HG03469 (cell line): Measurements from ENCODE around the gene STAP1.
"Not testable (repeated sequence)": the region's sequence is repeated elsewhere in the genome, so short reads cannot be mapped to it uniquely, and the experiment has no call there.

Experiments
- ATAC-seq: cut with Tn5 transposase; IDR thresholded peaks from one replicate; pipeline ENCODE4 v1.9.1; 2021; ENCODE audit warnings: mild to moderate bottlenecking, moderate library complexity, moderate number of reproducible peaks; ENCODE audit not compliant: unreplicated experiment

Gene STAP1

DNA sequence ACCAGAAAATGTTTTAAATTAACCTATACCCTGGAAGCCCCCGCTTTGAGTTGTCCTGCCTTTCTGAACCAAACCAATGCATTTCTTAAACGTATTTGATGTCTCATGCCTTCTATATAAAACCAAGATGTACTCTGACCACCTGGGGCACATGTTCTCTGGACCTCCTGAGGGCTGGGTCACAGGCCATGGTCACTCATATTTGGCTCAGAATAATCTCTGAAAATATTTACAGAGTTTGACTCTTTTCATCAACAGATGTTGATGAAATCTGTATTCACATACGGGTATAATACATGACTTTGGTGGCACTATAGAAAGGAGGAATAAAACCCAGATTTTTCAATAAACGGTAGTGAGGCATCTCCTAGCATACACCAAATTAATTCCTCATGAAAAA is 55.7 kb downstream of the STAP1 start:
- ATAC-seq: no peak

DNA sequence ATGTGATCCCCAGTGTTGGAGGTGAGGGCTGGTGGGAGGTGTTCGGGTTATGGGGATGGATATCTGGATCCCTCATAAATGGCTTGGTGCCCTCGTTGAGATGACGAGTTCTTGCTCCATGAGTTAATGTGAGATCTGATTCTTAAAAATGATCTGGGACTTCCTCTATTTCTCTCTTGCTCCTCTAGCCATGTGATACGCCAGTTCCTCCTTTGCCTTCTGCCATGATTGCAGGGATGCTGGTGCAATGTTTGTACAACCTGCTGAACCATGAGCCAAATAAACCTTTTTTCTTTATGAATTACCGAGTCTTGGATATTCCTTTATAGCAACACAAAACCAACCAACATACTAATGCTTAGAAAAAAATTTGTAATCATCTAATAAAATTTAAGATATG is 56.6 kb downstream of the STAP1 start:
- no peak for ATAC-seq

DNA sequence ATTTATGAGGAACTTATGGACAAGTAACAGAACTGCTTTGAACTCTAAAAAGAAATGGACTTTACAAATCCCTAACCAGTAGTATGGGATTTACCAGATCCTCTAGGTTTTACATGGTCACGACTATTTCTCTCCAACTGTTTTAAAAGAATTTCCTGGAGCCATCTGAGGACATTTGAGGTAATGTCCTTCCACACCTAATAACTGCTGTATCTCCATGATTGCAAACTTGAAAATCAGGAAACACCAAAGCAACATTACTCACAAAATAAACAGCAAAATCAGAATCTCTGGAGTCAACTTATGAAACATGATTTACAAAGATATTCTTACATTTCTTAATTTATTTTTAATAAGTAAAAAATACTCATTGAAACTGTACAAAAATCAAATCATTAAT is 58.0 kb downstream of the STAP1 start:
- ATAC-seq: no peak

DNA sequence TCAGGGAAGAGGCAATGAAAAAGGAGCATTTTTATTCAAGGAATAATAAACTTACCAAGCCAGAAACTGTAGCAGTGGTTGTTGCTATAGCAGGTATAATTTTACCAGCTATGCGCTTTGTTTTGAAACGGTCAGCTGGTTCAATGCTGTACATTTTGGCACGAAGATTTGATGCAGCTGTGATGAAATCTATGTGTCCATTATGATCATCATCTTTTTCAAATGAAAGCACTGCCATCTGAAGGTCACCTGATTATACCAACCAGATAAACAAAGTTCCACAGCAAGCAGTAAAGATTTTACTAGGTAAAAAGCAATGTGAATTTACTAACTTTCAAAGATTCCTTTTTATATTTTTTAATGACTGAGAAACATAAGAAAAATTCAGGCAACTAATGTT is 66.4 kb downstream of the STAP1 start:
- no peak for ATAC-seq

DNA sequence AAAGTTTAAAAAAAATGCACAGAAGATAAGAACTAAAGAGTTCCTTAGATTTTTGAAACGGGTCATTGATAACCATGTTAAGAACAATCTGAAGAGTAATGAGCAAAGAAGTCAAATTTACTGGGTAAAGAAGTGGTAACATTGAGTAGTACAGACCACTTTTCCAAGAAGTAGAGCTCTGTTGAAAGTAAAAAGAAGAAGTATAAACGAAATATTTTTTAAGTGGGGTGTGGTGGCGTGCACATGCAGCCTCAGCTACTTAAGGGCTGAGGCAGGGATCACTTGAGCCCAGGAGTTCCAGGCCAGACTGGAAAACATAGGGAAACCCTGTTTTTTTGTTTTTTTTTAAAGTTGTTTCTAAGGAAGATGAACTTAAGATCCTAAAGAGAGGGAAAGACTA is 74.0 kb downstream of the STAP1 start:
- ATAC-seq: no peak

DNA sequence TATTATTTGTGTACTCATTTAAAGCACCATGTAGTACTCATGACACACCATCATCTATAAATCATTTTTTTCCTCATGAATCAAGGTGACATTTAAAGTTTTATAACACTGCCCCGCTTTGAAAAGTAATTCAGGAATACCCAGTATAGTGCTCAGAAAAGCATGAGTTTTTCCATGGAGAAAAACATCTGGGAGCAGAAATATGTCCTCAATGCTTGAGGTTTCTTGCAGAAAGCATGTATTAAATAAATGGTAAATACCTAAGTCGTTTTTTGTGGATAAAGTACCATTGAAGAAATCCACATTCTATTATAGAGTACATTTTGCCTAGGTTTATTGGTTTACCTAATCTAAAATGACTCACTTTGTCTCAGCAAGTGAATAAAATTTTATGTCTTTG is 76.2 kb downstream of the STAP1 start:
- no peak for ATAC-seq

DNA sequence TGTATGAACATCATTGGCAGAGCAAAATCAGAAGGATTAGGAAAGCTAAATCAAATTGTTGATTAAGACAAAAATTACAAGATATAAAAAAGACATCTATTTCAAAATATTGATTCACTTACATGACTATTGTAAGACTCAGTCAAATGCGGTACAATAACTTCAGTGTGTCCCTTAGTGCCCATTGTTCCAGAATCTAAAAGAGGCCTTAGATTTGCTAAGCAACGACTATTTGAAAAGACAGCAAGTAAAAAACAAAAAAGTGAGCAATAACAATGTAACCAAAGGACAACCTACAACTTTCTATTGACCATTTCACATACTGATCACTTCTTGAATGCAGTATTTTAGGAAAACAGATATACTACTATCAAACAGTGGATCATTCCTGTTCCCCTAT is 76.8 kb downstream of the STAP1 start:
- ATAC-seq: no peak

DNA sequence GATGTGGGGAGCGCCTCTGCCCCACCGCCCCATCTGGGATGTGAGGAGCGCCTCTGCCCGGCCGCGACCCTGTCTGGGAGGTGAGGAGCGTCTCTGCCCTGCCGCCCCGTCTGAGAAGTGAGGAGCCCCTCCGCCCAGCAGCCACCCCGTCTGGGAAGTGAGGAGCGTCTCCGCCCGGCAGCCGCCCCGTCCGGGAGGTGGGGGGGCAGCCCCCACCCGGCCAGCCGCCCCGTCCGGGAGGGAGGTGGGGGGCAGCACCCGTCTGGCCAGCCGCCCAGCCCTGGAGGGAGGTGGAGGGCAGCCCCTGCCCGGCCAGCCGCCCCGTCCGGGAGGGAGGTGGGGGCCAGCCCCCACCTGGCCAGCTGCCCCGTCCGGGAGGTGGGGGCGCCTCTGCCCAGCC is 78.5 kb downstream of the STAP1 start:
- not testable (repeated sequence) for ATAC-seq

DNA sequence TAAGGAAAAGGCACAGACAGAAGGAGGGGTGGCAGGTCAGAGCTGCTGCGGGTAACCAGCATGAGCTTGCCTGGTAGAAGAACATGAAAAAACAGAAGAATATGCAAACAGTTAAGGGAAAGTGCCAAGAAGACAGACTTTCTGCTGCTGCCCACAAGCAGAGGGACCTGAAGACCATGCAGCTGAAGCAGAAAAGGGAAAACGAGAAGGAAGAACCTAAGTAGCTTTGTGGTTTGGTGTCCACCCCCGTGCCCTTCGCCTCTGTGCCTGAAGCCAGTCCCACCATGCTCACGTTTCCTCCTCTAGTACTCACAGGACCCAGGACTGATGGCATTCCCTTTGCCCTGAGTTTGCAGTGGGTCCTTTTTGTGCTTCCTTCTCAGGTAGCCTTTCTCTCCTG is 79.6 kb downstream of the STAP1 start:
- ATAC-seq: no peak

DNA sequence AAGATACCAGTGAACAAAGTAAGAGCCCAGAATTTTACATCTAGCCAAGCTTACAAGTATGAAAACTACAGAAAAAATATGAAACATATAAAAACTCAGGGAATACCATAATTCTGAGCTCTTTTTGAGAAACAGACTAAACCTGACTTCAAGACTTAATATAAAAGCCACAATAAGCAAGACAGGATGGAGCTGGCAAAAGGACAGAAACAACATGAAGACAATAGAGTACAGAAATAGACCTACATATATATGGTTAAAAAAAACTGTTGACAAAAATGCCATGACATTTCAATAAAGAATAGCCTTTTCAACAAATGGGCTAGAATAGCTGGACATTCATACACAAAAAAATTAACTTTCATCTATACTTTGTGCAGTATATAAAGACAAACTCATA is 93.0 kb downstream of the STAP1 start:
- no peak for ATAC-seq
